Activated CD4-positive, alpha-beta T cell treated with anti-CD3 and anti-CD28 coated beads, Interleukin-2, amount 10 ng/mL, durations not matched to agents 7 days and 5 days (primary cell): ENCODE results near the gene SLC13A4. TPM values are rescaled to one million over a fixed set of nuclear protein-coding genes. Genes with fewer than 3 reads are reported as not detected.

ENCODE experiments used
- CTCF ChIA-PET: fragments of 350-600 bp; sonication (Branson Sonifier 250); formaldehyde crosslinking; loops from one replicate; lab custom pipeline; 2021; ENCODE audit warnings: antibody characterized with exemption; lab: Charles Lee
- POLR2A ChIA-PET: fragments of 350-600 bp; sonication (Branson Sonifier 250); formaldehyde crosslinking; loops from one replicate; lab custom pipeline; 2021; ENCODE audit warnings: antibody characterized with exemption; lab: Charles Lee
- DNase-seq: peaks from one replicate; pipeline ENCODE4 v3.0.0-alpha.2; 2020
- H3K27ac Mint-ChIP-seq: one replicate; pipeline ENCODE4 v1.8.0; 2021; ENCODE audit warnings: mild to moderate bottlenecking, moderate library complexity, mixed read lengths
- H3K27me3 Mint-ChIP-seq: one replicate; pipeline ENCODE4 v1.8.0; 2021; ENCODE audit warnings: mixed read lengths
- H3K36me3 Mint-ChIP-seq: one replicate; pipeline ENCODE4 v1.8.0; 2021; ENCODE audit warnings: low read depth, mixed read lengths
- H3K4me1 Mint-ChIP-seq: one replicate; pipeline ENCODE4 v1.8.0; 2021; ENCODE audit warnings: mixed read lengths
- H3K4me3 Mint-ChIP-seq: one replicate; pipeline ENCODE4 v1.8.0; 2021; ENCODE audit warnings: mild to moderate bottlenecking, moderate library complexity, mixed read lengths
- H3K9me3 Mint-ChIP-seq: one replicate; pipeline ENCODE4 v1.8.0; 2021; ENCODE audit warnings: mixed read lengths
- total RNA-seq, 2 experiments: library from RNA; stranded (reverse); gene quantifications; one replicate each; pipeline ENCODE4 v1.2.3, GENCODE V29; 2021

The SLC13A4 gene
- total RNA-seq, 2 experiments from 2014 or later: not detected

GRCh38 chr7:135723411-135723810, 4.6 kb downstream of the SLC13A4 start:
- H3K4me3 Mint-ChIP-seq: no peak overlapping the region
- H3K27ac Mint-ChIP-seq: no peak overlapping the region
- peaks cover 2% of the 10 kb centered on the region for H3K27me3 Mint-ChIP-seq
- H3K9me3 Mint-ChIP-seq: no peaks in the 10 kb centered on the region
- CTCF ChIA-PET: no interaction called here
- DNase-seq: no peak
- H3K36me3 Mint-ChIP-seq: no peaks in the 10 kb centered on the region
- H3K4me1 Mint-ChIP-seq: no peaks in the 10 kb centered on the region
- POLR2A ChIA-PET: no interaction called here

- Mint-ChIP-seq H3K4me1 (no peaks in the 10 kb centered on the region), H3K4me3 (no peak overlapping the region), H3K27ac (no peak overlapping the region), H3K36me3 (no peaks in the 10 kb centered on the region), H3K9me3 (no peaks in the 10 kb centered on the region), H3K27me3 (peaks cover 8% of the 10 kb centered on the region)
- POLR2A ChIA-PET: no interaction called here
- CTCF ChIA-PET: interaction anchor here (0.8 to 1.2 kb wide), 2 partner anchors 11 to 24 kb away, joined by 3 read pairs; no protein-coding TSS in a partner anchor
- no peak for DNase-seq
These were observed 6.7 kb downstream of the SLC13A4 start for GRCh38 chr7:135721198-135721820.

- no peaks in the 10 kb centered on the region for H3K4me1 Mint-ChIP-seq
- no peak for DNase-seq
- H3K4me3 Mint-ChIP-seq: no peak overlapping the region
- H3K27me3 Mint-ChIP-seq: peaks cover 8% of the 10 kb centered on the region
- POLR2A ChIA-PET: no interaction called here
- H3K36me3 Mint-ChIP-seq: no peaks in the 10 kb centered on the region
- CTCF ChIA-PET: no interaction called here
- H3K9me3 Mint-ChIP-seq: no peaks in the 10 kb centered on the region
- no peak overlapping the region for H3K27ac Mint-ChIP-seq
These were observed 8.3 kb downstream of the SLC13A4 start for GRCh38 chr7:135719688-135720087.

- Mint-ChIP-seq H3K27ac (no peak overlapping the region), H3K27me3 (peaks cover 7% of the 10 kb centered on the region), H3K4me3 (no peak overlapping the region), H3K36me3 (no peaks in the 10 kb centered on the region), H3K4me1 (no peaks in the 10 kb centered on the region), H3K9me3 (no peaks in the 10 kb centered on the region)
- DNase-seq: no peak
- ChIA-PET POLR2A (no interaction called here), CTCF (no interaction called here)
These were observed 9.1 kb downstream of the SLC13A4 start for GRCh38 chr7:135718794-135719437.

GRCh38 chr7:135718219-135718618, 9.8 kb downstream of the SLC13A4 start:
- H3K4me1 Mint-ChIP-seq: no peaks in the 10 kb centered on the region
- POLR2A ChIA-PET: no interaction called here
- H3K4me3 Mint-ChIP-seq: no peak overlapping the region
- DNase-seq: no peak
- no peak overlapping the region for H3K27ac Mint-ChIP-seq
- no peaks in the 10 kb centered on the region for H3K9me3 Mint-ChIP-seq
- CTCF ChIA-PET: no interaction called here
- peaks cover 7% of the 10 kb centered on the region for H3K27me3 Mint-ChIP-seq
- no peaks in the 10 kb centered on the region for H3K36me3 Mint-ChIP-seq

GRCh38 chr7:135717693-135718092, 10.3 kb downstream of the SLC13A4 start:
- no peaks in the 10 kb centered on the region for H3K4me1 Mint-ChIP-seq
- ChIA-PET CTCF (no interaction called here), POLR2A (no interaction called here)
- DNase-seq: no peak
- H3K27ac Mint-ChIP-seq: no peak overlapping the region
- H3K27me3 Mint-ChIP-seq: peaks cover 7% of the 10 kb centered on the region
- no peak overlapping the region for H3K4me3 Mint-ChIP-seq
- no peaks in the 10 kb centered on the region for H3K9me3 Mint-ChIP-seq
- no peaks in the 10 kb centered on the region for H3K36me3 Mint-ChIP-seq

- no peak overlapping the region for H3K27ac Mint-ChIP-seq
- peaks cover 7% of the 10 kb centered on the region for H3K27me3 Mint-ChIP-seq
- ChIA-PET POLR2A (no interaction called here), CTCF (interaction anchor here (1.2 to 1.7 kb wide), 3 partner anchors 10 to 28 kb away, joined by 3 to 5 read pairs (median 4); no protein-coding TSS in a partner anchor)
- no peak overlapping the region for H3K4me3 Mint-ChIP-seq
- no peaks in the 10 kb centered on the region for H3K36me3 Mint-ChIP-seq
- H3K9me3 Mint-ChIP-seq: no peaks in the 10 kb centered on the region
- H3K4me1 Mint-ChIP-seq: no peaks in the 10 kb centered on the region
- DNase-seq: no peak
These were observed 11.2 kb downstream of the SLC13A4 start for GRCh38 chr7:135716677-135717238.

- Mint-ChIP-seq H3K4me3 (no peak overlapping the region), H3K27ac (no peak overlapping the region), H3K27me3 (peaks cover 7% of the 10 kb centered on the region), H3K9me3 (no peaks in the 10 kb centered on the region), H3K36me3 (no peaks in the 10 kb centered on the region), H3K4me1 (no peaks in the 10 kb centered on the region)
- DNase-seq: no peak
- CTCF ChIA-PET: interaction anchor here (1.4 to 1.7 kb wide), 2 partner anchors 11 to 15 kb away, joined by 3 to 5 read pairs; no protein-coding TSS in a partner anchor
- POLR2A ChIA-PET: no interaction called here
These were observed 12.3 kb downstream of the SLC13A4 start for GRCh38 chr7:135715673-135716072.

GRCh38 chr7:135715055-135715522, 12.9 kb downstream of the SLC13A4 start:
- DNase-seq: no peak
- no peaks in the 10 kb centered on the region for H3K9me3 Mint-ChIP-seq
- H3K36me3 Mint-ChIP-seq: no peaks in the 10 kb centered on the region
- CTCF ChIA-PET: interaction anchor here (1.7 kb wide), 1 partner anchor 15 kb away, joined by 5 read pairs; no protein-coding TSS in a partner anchor
- no peaks in the 10 kb centered on the region for H3K4me1 Mint-ChIP-seq
- POLR2A ChIA-PET: no interaction called here
- no peak overlapping the region for H3K27ac Mint-ChIP-seq
- peaks cover 7% of the 10 kb centered on the region for H3K27me3 Mint-ChIP-seq
- H3K4me3 Mint-ChIP-seq: no peak overlapping the region

GRCh38 chr7:135714534-135715009, 13.4 kb downstream of the SLC13A4 start:
- H3K27ac Mint-ChIP-seq: no peak overlapping the region
- no peak overlapping the region for H3K4me3 Mint-ChIP-seq
- no peaks in the 10 kb centered on the region for H3K36me3 Mint-ChIP-seq
- POLR2A ChIA-PET: no interaction called here
- H3K9me3 Mint-ChIP-seq: no peaks in the 10 kb centered on the region
- no peaks in the 10 kb centered on the region for H3K4me1 Mint-ChIP-seq
- no peak for DNase-seq
- peaks cover 7% of the 10 kb centered on the region for H3K27me3 Mint-ChIP-seq
- CTCF ChIA-PET: interaction anchor here (2.1 kb wide), 1 partner anchor 13 kb away, joined by 5 read pairs; no protein-coding TSS in a partner anchor

GRCh38 chr7:135713836-135714470, 14.0 kb downstream of the SLC13A4 start:
- Mint-ChIP-seq H3K36me3 (no peaks in the 10 kb centered on the region), H3K27ac (no peak overlapping the region)
- POLR2A ChIA-PET: no interaction called here

GRCh38 chr7:135712796-135713195, 15.2 kb downstream of the SLC13A4 start:
- no peaks in the 10 kb centered on the region for H3K27me3 Mint-ChIP-seq
- no peak overlapping the region for H3K27ac Mint-ChIP-seq
- ChIA-PET POLR2A (no interaction called here), CTCF (interaction anchor here (2.1 kb wide), 1 partner anchor 12 kb away, joined by 5 read pairs; no protein-coding TSS in a partner anchor)
- no peak overlapping the region for H3K4me3 Mint-ChIP-seq
- H3K36me3 Mint-ChIP-seq: no peaks in the 10 kb centered on the region
- DNase-seq: no peak
- H3K9me3 Mint-ChIP-seq: no peaks in the 10 kb centered on the region
- no peaks in the 10 kb centered on the region for H3K4me1 Mint-ChIP-seq

More at GRCh38 chr7:135713836-135714470, 14.0 kb downstream of the SLC13A4 start:
- Mint-ChIP-seq H3K4me1 (no peaks in the 10 kb centered on the region), H3K27me3 (peaks cover 7% of the 10 kb centered on the region), H3K4me3 (no peak overlapping the region), H3K9me3 (no peaks in the 10 kb centered on the region)
- CTCF ChIA-PET: interaction anchor here (0.7 to 2.1 kb wide), 2 partner anchors 11 to 13 kb away, joined by 3 to 5 read pairs; no protein-coding TSS in a partner anchor
- no peak for DNase-seq
